A549 (cell line): Measurements from ENCODE around the gene SLC25A11. TPM values are rescaled to one million over a fixed set of nuclear protein-coding genes. Genes with fewer than 3 reads are reported as not detected.

Experiments used
- ATAC-seq, 2 experiments: fragments of 200-7000 bp in 1 of 2; fragments of >200 bp in 1 of 2; cut with Nextera tagmentation in 1 of 2; cut with Tn5 transposase in 1 of 2; 3 replicates each; pipeline versions ENCODE4 v1.8.0 to v1.9.1; 2018 to 2020; ENCODE audit warnings: mild to moderate bottlenecking in 1 of 2, moderate library complexity in 1 of 2
- CTCF ChIA-PET: fragments of 300-600 bp; sonication (Branson Sonifier 250); formaldehyde crosslinking; extraction: SDS; loops from one replicate; lab custom pipeline; 2021; ENCODE audit warnings: antibody characterized with exemption, inconsistent platforms; lab: Yijun Ruan, JAX
- POLR2A ChIA-PET: fragments of 350-600 bp; formaldehyde crosslinking; extraction: SDS; loops from one replicate; lab custom pipeline; 2021; ENCODE audit warnings: antibody characterized with exemption, inconsistent platforms; lab: Yijun Ruan, JAX
- DNase-seq, 2 experiments: peaks; one replicate each; pipeline versions ENCODE4 v3.0.0 to v3.0.0-alpha.2; 2011 to 2016; ENCODE audit warnings: low read depth in 1 of 2, low spot score in 1 of 2
- FAIRE-seq: peaks from 2 replicates; lab custom pipeline; 2011; peaks lifted over from hg19 to GRCh38; lab: Jason Lieb, UNC
- H3K27ac ChIP-seq, 2 experiments: fragments of >200 bp; sonication (Bioruptor Twin); formaldehyde crosslinking; 3 replicates each; pipeline ENCODE4 v1.5.1; 2016 to 2017
- H3K4me1 ChIP-seq: fragments of >200 bp; sonication (Bioruptor Twin); formaldehyde crosslinking; 3 replicates; pipeline ENCODE4 v1.6.1; 2016
- H3K4me2 ChIP-seq: fragments of >200 bp; sonication (Bioruptor Twin); formaldehyde crosslinking; 3 replicates; pipeline ENCODE4 v1.6.1; 2016
- H3K4me3 ChIP-seq: fragments of >200 bp; sonication (Bioruptor Twin); formaldehyde crosslinking; 3 replicates; pipeline ENCODE4 v1.5.1; 2016
- H3K9me3 ChIP-seq: fragments of >200 bp; sonication (Bioruptor Twin); formaldehyde crosslinking; 3 replicates; pipeline ENCODE4 v1.6.1; 2016
- BHLHE40 ChIP-seq: IDR thresholded peaks from 2 replicates; pipeline ENCODE4 v1.6.1; 2012; ENCODE audit warnings: low read depth, low read length, inconsistent platforms
- CBX2 ChIP-seq: fragments of 200-600 bp; sonication (generic); IDR thresholded peaks from 2 replicates; pipeline ENCODE4 v1.6.1; 2016; ENCODE audit warnings: low read depth, mild to moderate bottlenecking, borderline replicate concordance
- ELK1 ChIP-seq: fragments of 150-350 bp; IDR thresholded peaks from 2 replicates; pipeline ENCODE4 v1.6.1; 2014; ENCODE audit warnings: low read depth, mild to moderate bottlenecking, low read length
- GATA3 ChIP-seq: IDR thresholded peaks from 2 replicates; pipeline ENCODE4 v1.6.1; 2012; ENCODE audit warnings: borderline replicate concordance
- HEYL ChIP-seq: fragments of 250-450 bp; sonication (Bioruptor Pico); IDR thresholded peaks from 2 replicates; pipeline ENCODE4 v1.8.0; 2021; ENCODE audit warnings: mild to moderate bottlenecking, moderate library complexity
- HMGXB4 ChIP-seq: fragments of 250-450 bp; sonication (Bioruptor Pico); IDR thresholded peaks from 2 replicates; pipeline ENCODE4 v1.5.0; 2021; ENCODE audit warnings: mild to moderate bottlenecking, moderate library complexity, borderline replicate concordance
- HOXA7 ChIP-seq: fragments of 250-450 bp; sonication (Bioruptor Pico); IDR thresholded peaks from 2 replicates; pipeline ENCODE4 v1.5.0; 2020; ENCODE audit warnings: mild to moderate bottlenecking, moderate library complexity
- HOXB13 ChIP-seq: fragments of 250-450 bp; sonication (Bioruptor Pico); IDR thresholded peaks from 2 replicates; pipeline ENCODE4 v1.5.0; 2020; ENCODE audit warnings: low read depth, mild to moderate bottlenecking, moderate library complexity
- KDM1A ChIP-seq: fragments of 200-600 bp; sonication (generic); IDR thresholded peaks from 2 replicates; pipeline ENCODE4 v1.6.1; 2016; ENCODE audit warnings: low read depth, mild to moderate bottlenecking
- MAFK ChIP-seq: fragments of 450-650 bp; IDR thresholded peaks from 2 replicates; pipeline ENCODE4 v1.6.1; 2014; ENCODE audit not compliant: partially characterized antibody
- NFE2L2 ChIP-seq: fragments of 150-350 bp; conservative IDR thresholded peaks from 2 replicates; pipeline ENCODE4 v1.6.1; 2014; ENCODE audit warnings: low read length
- NR3C1 ChIP-seq: fragments of >200 bp; sonication (Bioruptor Twin); formaldehyde crosslinking; IDR thresholded peaks from 3 replicates; pipeline ENCODE4 v1.6.1; 2017
- POLR2AphosphoS2 ChIP-seq: conservative IDR thresholded peaks from 2 replicates; pipeline ENCODE4 v1.6.1; 2012; ENCODE audit warnings: low read length, improper control_type of control experiment, inconsistent platforms
- RCOR1 ChIP-seq: fragments of 150-350 bp; IDR thresholded peaks from 2 replicates; pipeline ENCODE4 v1.6.1; 2014; ENCODE audit warnings: antibody characterized with exemption, low read length, low read depth
- RFX5 ChIP-seq: fragments of 450-650 bp; IDR thresholded peaks from 2 replicates; pipeline ENCODE4 v1.7.1; 2014; ENCODE audit warnings: antibody characterized with exemption, mild to moderate bottlenecking, moderate library complexity
- ZC3H11A ChIP-seq: fragments of 450-650 bp; IDR thresholded peaks from 2 replicates; pipeline ENCODE4 v1.6.1; 2014; ENCODE audit warnings: antibody characterized with exemption, mild to moderate bottlenecking
- ZSCAN20 ChIP-seq: fragments of 250-450 bp; sonication (Bioruptor Pico); IDR thresholded peaks from 2 replicates; pipeline ENCODE4 v1.8.0; 2022; ENCODE audit warnings: mild to moderate bottlenecking, moderate library complexity
- WGBS: methylation state at CpG from one replicate; pipeline ENCODE4 v1.1.6; 2017; ENCODE audit errors: missing lambda C conversion rate; 5-methylcytosine and 5-hydroxymethylcytosine counted together
- polyA plus RNA-seq, 4 experiments: library from polyadenylated mRNA; depleted of rRNA in 3 of 4; stranded (reverse); fragments of >200 nt; fragmentation: RNase III in 1 of 4; extraction: RNeasy Plus Mini Kit Qiagen cat#74134 plus additional on column Dnase treatment in 1 of 4; gene quantifications; 2 replicates in 3 of 4; 3 replicates in 1 of 4; pipeline ENCODE4 v1.2.3, GENCODE V29; 2011 to 2017

The SLC25A11 gene
- polyA plus RNA-seq, 2 of the 4 experiments (the other 2 are of a cell fraction), result 60.2 to 69.2 TPM

- DNase-seq (no peak), FAIRE-seq (no peak), ATAC-seq (no peak)
- peak overlapping the region; percentile 84; the same call in 2 of the 3 replicates for H3K4me2 ChIP-seq
- WGBS, result 91% methylated on average over 16 of the region's 16 CpGs
- no peaks in the 10 kb centered on the region for H3K9me3 ChIP-seq
- no peak for TF ChIP-seq RCOR1
- no peak for TF ChIP-seq MAFK
- TF ChIP-seq NR3C1, result no peak
- TF ChIP-seq BHLHE40, result no peak
- TF ChIP-seq KDM1A, result no peak
- TF ChIP-seq NFE2L2, result no peak
- TF ChIP-seq HOXA7 (CRISPR knock-in tag), result no peak
- no peak for TF ChIP-seq HOXB13 (CRISPR knock-in tag)
- TF ChIP-seq HEYL (CRISPR knock-in tag), result no peak
- ChIA-PET CTCF (interaction anchor here (1.2 to 11.2 kb wide), 7 partner anchors 10 to 93 kb away, joined by 3 to 148 read pairs (median 7); partner anchors contain the start of genes CAMTA2 and CHRNE), POLR2A (interaction anchor here (0.8 to 2.0 kb wide), 3 partner anchors 17 to 30 kb away, joined by 3 to 10 read pairs (median 8); partner anchors contain the start of genes CAMTA2, RNF167 and SLC25A11)
- no peak overlapping the region for H3K4me3 ChIP-seq
- peaks cover 21% of the 10 kb centered on the region for H3K4me1 ChIP-seq
- peak overlapping the region; percentile 91 to 95; a peak in 4 of 6 replicates for H3K27ac ChIP-seq
These were observed 29.8 kb upstream of the SLC25A11 start for GRCh38 chr17:4969551-4970173.

- H3K4me1 ChIP-seq, result peaks cover 21% of the 10 kb centered on the region
- peak overlapping the region; percentile 63 for H3K4me3 ChIP-seq
- no peak for TF ChIP-seq GATA3
- TF ChIP-seq POLR2AphosphoS2, result no peak
- WGBS, result 91% methylated on average over 15 of the region's 15 CpGs
- peak; percentile 26 to 49 for DNase-seq
- H3K9me3 ChIP-seq, result no peaks in the 10 kb centered on the region
- CTCF ChIA-PET, result interaction anchor here (1.2 to 11.2 kb wide), 6 partner anchors 11 to 93 kb away, joined by 4 to 148 read pairs (median 38); partner anchors contain the start of genes CAMTA2 and ENO3
- ATAC-seq, result no peak
- FAIRE-seq, result no peak
- POLR2A ChIA-PET, result interaction anchor here (2.0 to 6.2 kb wide), 2 partner anchors 17 to 18 kb away, joined by 8 to 78 read pairs; partner anchors contain the start of genes CAMTA2 and ENO3
- peak overlapping the region; percentile 84 for H3K4me2 ChIP-seq
- peak overlapping the region; percentile 91 to 95 for H3K27ac ChIP-seq
These were observed 29.3 kb upstream of the SLC25A11 start for GRCh38 chr17:4969047-4969550.

- H3K4me3 ChIP-seq, result peak overlapping the region; percentile 63
- peaks cover 21% of the 10 kb centered on the region for H3K4me1 ChIP-seq
- FAIRE-seq (no peak), DNase-seq (no peak), ATAC-seq (no peak)
- H3K27ac ChIP-seq, result peak overlapping the region; percentile 91 to 95
- ChIA-PET POLR2A (interaction anchor here (0.5 to 6.2 kb wide), 2 partner anchors 17 to 245 kb away, joined by 3 to 78 read pairs; partner anchors contain the start of gene ENO3), CTCF (interaction anchor here (1.2 to 11.2 kb wide), 7 partner anchors 11 to 94 kb away, joined by 4 to 148 read pairs (median 22); partner anchors contain the start of genes CAMTA2 and ENO3)
- no peaks in the 10 kb centered on the region for H3K9me3 ChIP-seq
- H3K4me2 ChIP-seq, result peak overlapping the region; percentile 84
- TF ChIP-seq ELK1, result no peak
- TF ChIP-seq HMGXB4 (CRISPR knock-in tag), result no peak
- TF ChIP-seq ZSCAN20, result no peak
- no peak for TF ChIP-seq CBX2
- no peak for TF ChIP-seq RFX5
- TF ChIP-seq ZC3H11A, result no peak
- TF ChIP-seq, all 56 proteins: peak for 0
- WGBS, result 68% methylated on average over 23 of the region's 23 CpGs
These were observed 28.7 kb upstream of the SLC25A11 start for GRCh38 chr17:4968486-4969046.
